GM19455 (cell line): ENCODE measurements around the gene SPNS2.

ENCODE experiments used
- ATAC-seq: cut with Tn5 transposase; IDR thresholded peaks from one replicate; pipeline ENCODE4 v1.9.1; 2021; ENCODE audit not compliant: unreplicated experiment

Gene SPNS2

GRCh38 chr17:4584917-4585637 lies 86.4 kb downstream of the SPNS2 start:
- no peak for ATAC-seq

- ATAC-seq, result no peak
These were observed 86.9 kb downstream of the SPNS2 start for GRCh38 chr17:4585638-4585994.

- no peak for ATAC-seq
These were observed 87.4 kb downstream of the SPNS2 start for GRCh38 chr17:4586043-4586442.

- ATAC-seq, result no peak
These were observed 88.5 kb downstream of the SPNS2 start for GRCh38 chr17:4587195-4587594.

- no peak for ATAC-seq
These were observed 89.1 kb downstream of the SPNS2 start for GRCh38 chr17:4587803-4588202.

- no peak for ATAC-seq
These were observed 89.7 kb downstream of the SPNS2 start for GRCh38 chr17:4588391-4588790.
